ENCODE results near the gene OST4. TPM values are rescaled to one million over a fixed set of nuclear protein-coding genes. Genes with fewer than 3 reads are reported as not detected.

Gene OST4
- total RNA-seq, 1 experiment from 2014 or later, result 258 TPM

GRCh38 chr2:27065128-27065527 is 6.3 kb downstream of the OST4 start:
- BruUV-seq (replicated peaks), result no TSS peak
- H3K9ac ChIP-seq (ENCODE audit: low read length), result no peak overlapping the region
- intact Hi-C loops (cut with micrococcal nuclease), result no loop called here
- no peak overlapping the region for H2AFZ ChIP-seq (ENCODE audit: low read length)
- H3K36me3 ChIP-seq (ENCODE audit: low read depth, low read length), result peaks cover 17% of the 10 kb centered on the region
- H3K27ac ChIP-seq (ENCODE audit: low read length), result no peak overlapping the region
- ChIA-PET POLR2A (ENCODE audit: unreplicated experiment) (no interaction called here), CTCF (interaction anchor here (0.7 kb wide), 1 partner anchor 318 kb away, joined by 3 read pairs; no protein-coding TSS in a partner anchor)
- H3K79me2 ChIP-seq (ENCODE audit: low read length), result peaks cover 25% of the 10 kb centered on the region
- no peaks in the 10 kb centered on the region for H3K9me2 ChIP-seq (replicated peaks; ENCODE audit: low read length)
- no peaks in the 10 kb centered on the region for H4K20me1 ChIP-seq (ENCODE audit: low read length)
- H3F3A ChIP-seq (ENCODE audit: low read length, unreplicated experiment), result no peaks in the 10 kb centered on the region
- H3K4me3 ChIP-seq (ENCODE audit: low read length), result no peak overlapping the region
- H3K27me3 ChIP-seq (ENCODE audit: low read length), result no peaks in the 10 kb centered on the region
- no peaks in the 10 kb centered on the region for H3K9me3 ChIP-seq (ENCODE audit: low read length)
- ATAC-seq (no peak), DNase-seq (no peak)
- no peak overlapping the region for H3K4me2 ChIP-seq (ENCODE audit: low read length)
- 0 out of 2 replicates have a peak, but pooled peaks cover under 1% of the 10 kb centered on the region for H3K4me1 ChIP-seq (ENCODE audit: insufficient read depth, low read length)
- TF ChIP-seq CTCF (conservative IDR thresholded peaks at IDR 0.05; ENCODE audit: low read depth, low read length), result no peak
- no peak for TF ChIP-seq EZH2phosphoT487 (IDR thresholded peaks at IDR 0.05; ENCODE audit: borderline replicate concordance, low read length)
- no peak for TF ChIP-seq EZH2 (IDR thresholded peaks at IDR 0.05; ENCODE audit: low read length, unreplicated experiment)

GRCh38 chr2:27060323-27060722 is 11.1 kb downstream of the OST4 start:
- H3K27ac ChIP-seq (ENCODE audit: low read length), result no peak overlapping the region
- ATAC-seq (peak; percentile 27; the same call in 1 of the 2 replicates), DNase-seq (no peak)
- H3F3A ChIP-seq (ENCODE audit: low read length, unreplicated experiment), result no peaks in the 10 kb centered on the region
- no peaks in the 10 kb centered on the region for H3K27me3 ChIP-seq (ENCODE audit: low read length)
- no peak overlapping the region for H3K9ac ChIP-seq (ENCODE audit: low read length)
- H3K9me2 ChIP-seq (replicated peaks; ENCODE audit: low read length), result no peaks in the 10 kb centered on the region
- H3K4me3 ChIP-seq (ENCODE audit: low read length), result no peak overlapping the region
- ChIA-PET POLR2A (ENCODE audit: unreplicated experiment) (interaction anchor here (0.8 kb wide), 1 partner anchor 244 kb away, joined by 4 read pairs; no protein-coding TSS in a partner anchor), CTCF (no interaction called here)
- H3K4me2 ChIP-seq (ENCODE audit: low read length), result no peak overlapping the region
- H2AFZ ChIP-seq (ENCODE audit: low read length), result no peak overlapping the region
- H3K9me3 ChIP-seq (ENCODE audit: low read length), result no peaks in the 10 kb centered on the region
- no peaks in the 10 kb centered on the region for H4K20me1 ChIP-seq (ENCODE audit: low read length)
- BruUV-seq (replicated peaks), result no TSS peak
- H3K36me3 ChIP-seq (ENCODE audit: low read depth, low read length), result peaks cover 4% of the 10 kb centered on the region; the same call in 1 of the 2 replicates
- TF ChIP-seq EZH2phosphoT487 (IDR thresholded peaks at IDR 0.05; ENCODE audit: borderline replicate concordance, low read length) (no peak), EZH2 (IDR thresholded peaks at IDR 0.05; ENCODE audit: low read length, unreplicated experiment) (no peak), CTCF (conservative IDR thresholded peaks at IDR 0.05; ENCODE audit: low read depth, low read length) (no peak)
- intact Hi-C loops (cut with micrococcal nuclease), result no loop called here
- no peaks in the 10 kb centered on the region for H3K4me1 ChIP-seq (ENCODE audit: insufficient read depth, low read length)
- H3K79me2 ChIP-seq (ENCODE audit: low read length), result no peaks in the 10 kb centered on the region

GRCh38 chr2:27059141-27059820 is 12.2 kb downstream of the OST4 start:
- Histone ChIP-seq H3K4me3 (ENCODE audit: low read length) (no peak overlapping the region), H4K20me1 (ENCODE audit: low read length) (no peaks in the 10 kb centered on the region)
- CTCF ChIA-PET, result interaction anchor here (0.5 kb wide), 1 partner anchor 22 kb away, joined by 5 read pairs; no protein-coding TSS in a partner anchor

More at GRCh38 chr2:27059141-27059820, 12.2 kb downstream of the OST4 start:
- Histone ChIP-seq H3F3A (ENCODE audit: low read length, unreplicated experiment) (no peaks in the 10 kb centered on the region), H3K9ac (ENCODE audit: low read length) (no peak overlapping the region), H3K9me2 (replicated peaks; ENCODE audit: low read length) (no peaks in the 10 kb centered on the region), H3K4me1 (ENCODE audit: insufficient read depth, low read length) (no peaks in the 10 kb centered on the region), H3K27ac (ENCODE audit: low read length) (no peak overlapping the region), H3K27me3 (ENCODE audit: low read length) (no peaks in the 10 kb centered on the region), H3K4me2 (ENCODE audit: low read length) (no peak overlapping the region), H3K9me3 (ENCODE audit: low read length) (no peaks in the 10 kb centered on the region), H3K79me2 (ENCODE audit: low read length) (no peaks in the 10 kb centered on the region), H3K36me3 (ENCODE audit: low read depth, low read length) (no peaks in the 10 kb centered on the region), H2AFZ (ENCODE audit: low read length) (no peak overlapping the region)
- BruUV-seq (replicated peaks), result no TSS peak
- DNase-seq (no peak), ATAC-seq (no peak)
- POLR2A ChIA-PET (ENCODE audit: unreplicated experiment), result no interaction called here
- TF ChIP-seq EZH2phosphoT487 (IDR thresholded peaks at IDR 0.05; ENCODE audit: borderline replicate concordance, low read length) (no peak), CTCF (conservative IDR thresholded peaks at IDR 0.05; ENCODE audit: low read depth, low read length) (no peak), EZH2 (IDR thresholded peaks at IDR 0.05; ENCODE audit: low read length, unreplicated experiment) (no peak)
- intact Hi-C loops (cut with micrococcal nuclease), result no loop called here

All from PC-3 (cell line).